Lower leg skin (tissue), 3 donors: ENCODE data around the gene C1orf185.

Experiments
- CTCF ChIP-seq, 3 donors: fragments of 450-650 bp; IDR thresholded peaks; one replicate each; pipeline ENCODE4 v1.5.1; 2016; ENCODE audit warnings: antibody characterized with exemption in 3 of 3, mild to moderate bottlenecking in 3 of 3, moderate library complexity in 2 of 3
- POLR2A ChIP-seq, 2 donors: fragments of 450-650 bp; IDR thresholded peaks; one replicate each; pipeline ENCODE4 v1.6.1; 2016 to 2017; ENCODE audit warnings: antibody characterized with exemption in 2 of 2, mild to moderate bottlenecking in 1 of 2, moderate library complexity in 1 of 2

- TF ChIP-seq CTCF (IDR thresholded peaks at IDR 0.05) (no peak), POLR2A (IDR thresholded peaks at IDR 0.05) (no peak)
Observed at GRCh38 chr1:51158263-51158662, 56.2 kb downstream of the C1orf185 start.
